Muscle layer of colon (tissue), 2 donors: ENCODE measurements around the gene INAFM1.

Experiments used
- H3K27ac ChIP-seq: one replicate; pipeline ENCODE4 v1.7.0; 2013; ENCODE audit warnings: low read depth, mild to moderate bottlenecking, low read length, moderate library complexity
- H3K27me3 ChIP-seq, 2 donors: one replicate each; pipeline ENCODE4 v1.7.0; 2013; ENCODE audit warnings: low read length in 2 of 2, mild to moderate bottlenecking in 2 of 2; ENCODE audit not compliant: insufficient read depth in 2 of 2, control insufficient read depth in 1 of 2
- H3K36me3 ChIP-seq: one replicate; pipeline ENCODE4 v1.7.0; 2013; ENCODE audit warnings: mild to moderate bottlenecking, low read length; ENCODE audit not compliant: insufficient read depth
- H3K4me1 ChIP-seq: one replicate; pipeline ENCODE4 v1.7.0; 2013; ENCODE audit warnings: mild to moderate bottlenecking, low read length; ENCODE audit not compliant: insufficient read depth
- H3K4me3 ChIP-seq, 2 donors: one replicate each; pipeline ENCODE4 v1.7.0; 2013; ENCODE audit warnings: low read length in 2 of 2, low read depth in 1 of 2, mild to moderate bottlenecking in 1 of 2, moderate library complexity in 1 of 2
- H3K9ac ChIP-seq: one replicate; pipeline ENCODE4 v1.7.0; 2013; ENCODE audit warnings: low read length
- H3K9me3 ChIP-seq: one replicate; pipeline ENCODE4 v1.7.0; 2013; ENCODE audit warnings: mild to moderate bottlenecking, low read length
- donor health status: abdominal sarcoma.
- donor health status: Adenocarcinoma of cecum.

INAFM1 gene

DNA sequence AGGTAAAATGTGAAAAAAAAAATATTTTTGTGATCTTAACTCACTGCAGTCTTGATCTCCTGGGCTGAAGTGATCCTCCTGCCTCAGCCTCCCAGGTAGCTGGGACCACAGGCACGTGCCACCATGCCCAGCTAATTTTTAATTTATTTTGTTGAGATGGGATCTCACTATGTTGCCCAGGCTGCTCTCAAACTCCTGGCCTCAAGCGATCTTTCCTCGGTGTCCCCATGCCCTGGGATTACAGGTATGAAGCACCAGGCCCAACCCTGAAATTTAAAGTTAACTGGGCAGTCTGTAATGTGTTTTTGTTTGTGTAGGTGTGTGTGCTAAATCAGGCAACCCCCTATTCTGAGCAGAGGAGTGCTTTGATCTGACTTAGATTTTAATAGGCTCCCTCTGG lies 31.6 kb downstream of the INAFM1 start:
- Histone ChIP-seq H3K4me3 (no peak overlapping the region), H3K9me3 (no peaks in the 10 kb centered on the region), H3K27me3 (peaks cover 0 to 14% of the 10 kb centered on the region in 2 donors), H3K9ac (no peak overlapping the region), H3K27ac (no peak overlapping the region), H3K36me3 (no peaks in the 10 kb centered on the region), H3K4me1 (peaks cover 5% of the 10 kb centered on the region)

DNA sequence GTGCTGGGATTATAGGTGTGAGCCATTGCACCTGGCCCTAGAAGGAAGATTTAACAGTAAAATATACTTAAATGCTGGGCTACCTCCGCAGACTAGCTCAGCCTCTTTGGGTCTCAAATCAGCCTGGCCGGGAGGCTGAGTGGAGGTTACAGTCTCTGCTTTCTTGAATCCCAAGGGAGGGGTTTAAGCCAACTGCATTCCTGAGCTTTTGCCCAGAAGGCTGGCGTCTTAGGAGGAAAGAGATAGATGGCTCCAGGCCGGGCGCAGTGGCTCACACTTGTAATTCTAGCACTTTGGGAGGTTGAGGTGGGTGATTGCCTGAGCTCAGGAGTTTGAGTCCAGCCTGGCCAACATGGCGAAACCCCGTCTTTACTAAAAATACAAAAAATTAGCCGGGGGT lies 34.4 kb downstream of the INAFM1 start:
- H3K4me1 ChIP-seq = peaks cover 5% of the 10 kb centered on the region
- no peak overlapping the region for H3K9ac ChIP-seq
- no peak overlapping the region for H3K4me3 ChIP-seq
- H3K9me3 ChIP-seq = no peaks in the 10 kb centered on the region
- peaks cover 0 to 14% of the 10 kb centered on the region in 2 donors for H3K27me3 ChIP-seq
- no peak overlapping the region for H3K27ac ChIP-seq
- H3K36me3 ChIP-seq = no peaks in the 10 kb centered on the region

DNA sequence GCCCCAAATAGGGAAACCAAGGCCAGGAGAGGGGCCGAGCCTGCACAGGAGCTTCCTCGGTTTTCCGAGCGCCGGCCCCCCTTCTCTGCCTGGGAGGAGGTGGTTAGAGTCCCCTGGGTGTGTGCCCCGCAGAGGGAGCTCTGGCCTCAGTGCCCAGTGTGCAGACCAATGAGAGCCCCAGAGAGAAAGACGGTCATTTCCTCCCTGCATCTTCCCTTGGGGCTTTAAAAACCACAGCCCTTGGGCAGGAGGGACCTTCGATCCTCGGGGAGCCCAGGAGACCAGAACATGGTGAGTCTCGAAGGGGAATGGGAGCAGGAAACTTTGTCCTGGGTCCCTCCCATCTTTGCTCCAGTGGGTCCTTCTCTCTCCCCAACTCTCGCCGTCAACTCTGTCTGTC lies 34.9 kb downstream of the INAFM1 start, which contains the start of gene C5AR1:
C5AR1 (plus strand) TSS at position 254 of the 400 bp plus-strand sequence; CDS start at position 289, 35 bp downstream.
- peaks cover 0 to 14% of the 10 kb centered on the region in 2 donors for H3K27me3 ChIP-seq
- no peaks in the 10 kb centered on the region for H3K36me3 ChIP-seq
- no peak within 1 kb of the TSS for H3K27ac ChIP-seq
- H3K4me3 ChIP-seq = no peak within 1 kb of the TSS
- peaks cover 5% of the 10 kb centered on the region for H3K4me1 ChIP-seq
- no peaks in the 10 kb centered on the region for H3K9me3 ChIP-seq
- no peak within 1 kb of the TSS for H3K9ac ChIP-seq

DNA sequence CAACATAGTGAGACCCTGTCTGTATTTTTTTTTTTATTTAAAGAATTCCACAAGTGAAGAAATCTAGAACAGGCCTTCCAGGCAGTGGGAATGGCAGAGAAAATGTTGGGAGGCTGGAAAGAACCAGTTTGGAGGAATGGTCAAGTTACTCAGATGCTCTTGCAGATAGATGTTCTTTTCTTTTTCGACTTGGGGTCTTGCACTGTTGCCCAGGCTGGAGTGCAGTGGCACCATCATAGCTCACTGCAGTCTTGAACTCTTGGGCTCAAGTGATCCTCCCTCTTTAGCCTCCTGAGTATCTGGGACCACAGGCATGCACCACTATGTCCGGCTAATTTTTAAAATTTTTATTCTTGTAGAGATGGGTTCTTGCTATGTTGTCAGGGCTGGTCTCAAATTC lies 35.6 kb downstream of the INAFM1 start:
- Histone ChIP-seq H3K4me3 (no peak overlapping the region), H3K27ac (no peak overlapping the region), H3K36me3 (no peaks in the 10 kb centered on the region), H3K27me3 (peaks cover 0 to 14% of the 10 kb centered on the region in 2 donors), H3K9me3 (no peaks in the 10 kb centered on the region), H3K9ac (no peak overlapping the region), H3K4me1 (peaks cover 3% of the 10 kb centered on the region)

DNA sequence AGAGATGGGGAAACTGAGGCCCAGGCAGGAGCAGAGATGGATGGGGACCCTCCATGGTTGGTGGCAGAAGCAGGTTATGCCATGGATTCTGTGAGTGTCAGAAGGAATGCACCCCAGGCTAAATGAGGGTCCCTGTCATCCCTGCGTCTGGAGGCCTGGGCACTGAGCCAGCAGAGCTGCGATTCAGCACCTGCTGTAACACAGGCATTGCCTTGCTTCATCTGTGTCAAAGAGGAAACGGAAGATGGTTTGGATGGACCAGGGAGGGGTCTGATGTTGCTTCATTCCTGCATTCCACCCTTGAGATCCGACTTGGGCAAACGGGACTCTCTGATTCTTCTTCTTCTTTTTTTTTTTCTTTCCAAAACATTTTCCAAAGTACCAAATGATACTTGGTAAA lies 36.1 kb downstream of the INAFM1 start:
- peaks cover 0 to 14% of the 10 kb centered on the region in 2 donors for H3K27me3 ChIP-seq
- H3K4me3 ChIP-seq = no peak overlapping the region
- H3K9me3 ChIP-seq = no peaks in the 10 kb centered on the region
- H3K4me1 ChIP-seq = no peaks in the 10 kb centered on the region
- no peak overlapping the region for H3K27ac ChIP-seq
- H3K36me3 ChIP-seq = no peaks in the 10 kb centered on the region
- H3K9ac ChIP-seq = no peak overlapping the region

DNA sequence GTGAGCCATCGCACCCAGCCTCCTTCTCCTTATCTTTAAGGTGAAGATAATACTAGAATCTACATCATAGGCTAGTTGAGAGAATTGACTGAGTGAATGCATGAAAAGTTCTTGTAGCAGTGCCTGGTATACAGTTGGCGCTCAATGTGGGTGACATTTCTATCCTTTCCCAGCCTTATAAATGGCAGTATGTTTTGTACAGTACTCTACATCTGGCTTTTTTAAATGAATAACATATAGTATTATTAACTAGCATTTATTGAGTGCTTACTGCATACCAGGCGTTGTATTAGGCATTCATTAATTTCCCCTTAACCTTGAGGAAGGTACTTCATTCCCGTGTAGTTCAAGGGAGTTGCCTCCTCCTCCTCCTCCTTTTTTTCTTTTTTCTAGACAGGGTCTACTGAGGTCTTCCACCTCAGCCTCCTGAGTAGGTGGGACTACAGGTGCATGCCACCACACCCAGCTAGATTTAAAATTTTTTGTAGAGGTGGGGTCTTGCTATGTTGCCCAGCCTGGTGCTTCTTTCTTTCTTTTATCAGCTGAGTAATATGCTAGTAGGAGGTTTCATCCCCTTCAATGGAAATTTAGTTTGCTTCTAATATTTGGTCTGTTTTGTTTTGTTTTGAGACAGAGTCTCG lies 37.8 kb downstream of the INAFM1 start:
- Histone ChIP-seq H3K4me1 (no peaks in the 10 kb centered on the region), H3K36me3 (no peaks in the 10 kb centered on the region), H3K9me3 (no peaks in the 10 kb centered on the region), H3K27me3 (peaks cover 0 to 14% of the 10 kb centered on the region in 2 donors), H3K4me3 (no peak overlapping the region), H3K9ac (no peak overlapping the region), H3K27ac (no peak overlapping the region)

DNA sequence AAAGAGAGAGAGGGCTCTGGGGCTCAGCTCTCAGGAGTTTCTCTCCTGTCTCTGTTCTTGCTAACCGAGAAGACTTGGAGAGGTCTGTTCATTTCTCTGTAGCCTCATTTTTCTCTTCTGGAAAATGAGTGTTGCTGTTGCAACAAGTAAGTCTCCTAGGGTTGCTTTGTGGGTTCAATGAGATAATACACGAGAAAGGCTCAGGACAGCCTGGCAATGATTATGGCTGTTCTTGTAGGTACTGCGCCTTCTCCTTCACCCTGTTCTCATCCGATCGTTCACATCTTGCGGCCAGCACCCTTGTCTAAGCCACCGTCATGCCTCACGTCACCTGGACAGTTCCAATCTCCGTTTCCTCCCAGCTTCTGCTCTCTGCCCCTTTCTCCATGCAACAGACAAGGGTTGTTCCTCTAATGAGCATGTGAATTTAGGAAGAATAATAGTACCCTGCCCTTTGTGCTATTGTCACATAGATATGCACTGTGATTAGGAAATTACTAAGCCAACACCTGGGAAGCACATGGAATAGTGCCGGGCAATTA lies 39.1 kb downstream of the INAFM1 start:
- H3K4me1 ChIP-seq = no peaks in the 10 kb centered on the region
- no peak overlapping the region for H3K27ac ChIP-seq
- no peaks in the 10 kb centered on the region for H3K9me3 ChIP-seq
- peaks cover 0 to 14% of the 10 kb centered on the region in 2 donors for H3K27me3 ChIP-seq
- H3K9ac ChIP-seq = no peak overlapping the region
- no peak overlapping the region for H3K4me3 ChIP-seq
- no peaks in the 10 kb centered on the region for H3K36me3 ChIP-seq

DNA sequence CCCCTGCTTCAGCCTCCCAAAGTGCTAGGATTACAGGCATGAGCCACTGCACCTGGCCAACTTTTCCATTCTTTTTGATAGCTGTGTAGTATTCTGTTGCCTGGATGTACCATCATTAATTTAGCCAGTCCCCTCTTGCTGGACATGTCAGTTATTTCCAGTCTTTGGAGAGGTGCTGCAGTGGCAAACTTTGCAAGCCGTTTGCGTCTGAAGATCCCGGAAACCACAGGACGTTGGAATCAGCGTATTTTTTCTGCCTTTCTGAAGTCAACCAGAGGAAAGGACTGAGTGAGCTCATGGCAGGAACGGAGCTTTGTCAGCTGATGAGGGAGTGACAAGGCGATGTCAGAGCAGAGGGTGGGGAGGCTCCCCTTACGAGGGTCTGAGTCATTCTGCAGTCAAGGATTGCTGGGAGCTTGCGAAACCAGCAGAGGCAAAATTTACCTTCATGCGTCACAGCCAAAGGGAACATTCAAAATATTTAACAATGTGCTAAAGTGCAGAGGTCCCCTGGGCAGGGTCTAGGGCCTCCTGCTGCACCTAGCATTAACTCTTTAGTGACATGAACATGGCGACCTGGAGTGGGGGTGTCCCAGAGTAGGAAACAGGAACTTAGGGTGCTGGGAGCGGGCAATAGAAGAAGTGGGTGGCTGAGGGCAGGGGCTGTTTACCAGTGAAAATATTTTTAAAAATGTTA lies 40.6 kb downstream of the INAFM1 start:
- Histone ChIP-seq H3K4me3 (no peak overlapping the region), H3K4me1 (no peaks in the 10 kb centered on the region), H3K9ac (no peak overlapping the region), H3K36me3 (no peaks in the 10 kb centered on the region), H3K9me3 (no peaks in the 10 kb centered on the region), H3K27me3 (peaks cover 0 to 9% of the 10 kb centered on the region in 2 donors), H3K27ac (no peak overlapping the region)

DNA sequence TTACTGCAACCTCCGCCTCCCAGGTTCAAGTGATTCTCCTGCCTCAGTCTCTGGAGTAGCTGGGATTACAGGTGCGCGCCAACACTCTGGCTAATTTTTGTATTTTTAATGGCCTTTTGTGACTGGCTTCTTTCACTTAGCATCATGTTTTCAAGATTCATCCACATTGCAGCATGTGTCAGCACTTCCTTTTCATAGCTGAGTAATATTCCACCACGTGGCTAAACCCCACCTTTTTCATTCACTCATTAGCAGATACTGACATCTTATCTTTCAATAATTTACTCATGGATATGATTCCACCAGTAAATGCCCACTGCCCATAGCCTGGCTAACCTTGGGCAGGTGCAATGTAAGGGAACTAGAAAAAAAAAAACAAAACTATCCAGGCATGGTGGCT lies 41.8 kb downstream of the INAFM1 start:
- no peak overlapping the region for H3K4me3 ChIP-seq
- no peaks in the 10 kb centered on the region for H3K36me3 ChIP-seq
- peaks cover 0 to 3% of the 10 kb centered on the region in 2 donors for H3K27me3 ChIP-seq
- no peaks in the 10 kb centered on the region for H3K4me1 ChIP-seq
- no peaks in the 10 kb centered on the region for H3K9me3 ChIP-seq
- no peak overlapping the region for H3K27ac ChIP-seq
- H3K9ac ChIP-seq = no peak overlapping the region

DNA sequence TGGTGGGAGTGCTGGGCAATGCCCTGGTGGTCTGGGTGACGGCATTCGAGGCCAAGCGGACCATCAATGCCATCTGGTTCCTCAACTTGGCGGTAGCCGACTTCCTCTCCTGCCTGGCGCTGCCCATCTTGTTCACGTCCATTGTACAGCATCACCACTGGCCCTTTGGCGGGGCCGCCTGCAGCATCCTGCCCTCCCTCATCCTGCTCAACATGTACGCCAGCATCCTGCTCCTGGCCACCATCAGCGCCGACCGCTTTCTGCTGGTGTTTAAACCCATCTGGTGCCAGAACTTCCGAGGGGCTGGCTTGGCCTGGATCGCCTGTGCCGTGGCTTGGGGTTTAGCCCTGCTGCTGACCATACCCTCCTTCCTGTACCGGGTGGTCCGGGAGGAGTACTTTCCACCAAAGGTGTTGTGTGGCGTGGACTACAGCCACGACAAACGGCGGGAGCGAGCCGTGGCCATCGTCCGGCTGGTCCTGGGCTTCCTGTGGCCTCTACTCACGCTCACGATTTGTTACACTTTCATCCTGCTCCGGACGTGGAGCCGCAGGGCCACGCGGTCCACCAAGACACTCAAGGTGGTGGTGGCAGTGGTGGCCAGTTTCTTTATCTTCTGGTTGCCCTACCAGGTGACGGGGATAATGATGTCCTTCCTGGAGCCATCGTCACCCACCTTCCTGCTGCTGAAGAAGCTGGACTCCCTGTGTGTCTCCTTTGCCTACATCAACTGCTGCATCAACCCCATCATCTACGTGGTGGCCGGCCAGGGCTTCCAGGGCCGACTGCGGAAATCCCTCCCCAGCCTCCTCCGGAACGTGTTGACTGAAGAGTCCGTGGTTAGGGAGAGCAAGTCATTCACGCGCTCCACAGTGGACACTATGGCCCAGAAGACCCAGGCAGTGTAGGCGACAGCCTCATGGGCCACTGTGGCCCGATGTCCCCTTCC lies 45.5 kb downstream of the INAFM1 start:
- H3K4me3 ChIP-seq = no peak overlapping the region
- no peaks in the 10 kb centered on the region for H3K4me1 ChIP-seq
- H3K36me3 ChIP-seq = no peaks in the 10 kb centered on the region
- H3K9ac ChIP-seq = no peak overlapping the region
- no peaks in the 10 kb centered on the region for H3K9me3 ChIP-seq
- H3K27ac ChIP-seq = no peak overlapping the region
- H3K27me3 ChIP-seq = peaks cover 0 to 3% of the 10 kb centered on the region in 2 donors

DNA sequence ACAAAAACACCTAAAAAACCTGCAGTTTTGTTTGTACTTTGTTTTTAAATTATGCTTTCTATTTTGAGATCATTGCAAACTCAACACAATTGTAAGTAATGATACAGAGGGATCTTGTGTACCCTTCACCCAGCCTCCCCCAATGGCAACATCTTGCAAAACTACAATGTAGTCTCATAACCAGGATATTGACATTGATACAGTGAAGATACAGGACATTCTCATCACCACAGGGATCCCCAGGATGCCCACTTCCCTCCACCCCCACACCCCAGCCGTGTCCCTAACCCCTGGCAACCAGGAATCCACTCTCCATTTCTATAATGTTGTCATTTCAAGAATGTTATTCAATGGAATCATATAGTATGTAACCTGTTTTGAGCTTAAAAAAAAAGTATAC lies 46.9 kb downstream of the INAFM1 start:
- H3K36me3 ChIP-seq = no peaks in the 10 kb centered on the region
- no peak overlapping the region for H3K27ac ChIP-seq
- H3K4me1 ChIP-seq = no peaks in the 10 kb centered on the region
- H3K4me3 ChIP-seq = no peak overlapping the region
- H3K9ac ChIP-seq = no peak overlapping the region
- no peaks in the 10 kb centered on the region for H3K9me3 ChIP-seq
- peaks cover 0 to 3% of the 10 kb centered on the region in 2 donors for H3K27me3 ChIP-seq
